ENCODE data around the gene CFAP61. TPM values are rescaled to one million over a fixed set of nuclear protein-coding genes. Genes with fewer than 3 reads are reported as not detected.

The CFAP61 gene
- polyA plus RNA-seq, 1 of the 3 experiments (the other 2 are of a cell fraction), result 0.26 TPM

GRCh38 chr20:20359628-20360027 lies 307.3 kb downstream of the CFAP61 start:
- TF ChIP-seq USF1 (IDR thresholded peaks at IDR 0.05; ENCODE audit: borderline replicate concordance, low read depth) (no peak), PBX3 (IDR thresholded peaks at IDR 0.05) (no peak), GABPA (IDR thresholded peaks at IDR 0.05; ENCODE audit: low read depth) (no peak), JUND (IDR thresholded peaks at IDR 0.05) (no peak), IRF3 (IDR thresholded peaks at IDR 0.05; ENCODE audit: low read depth, low read length) (no peak), ZBTB33 (IDR thresholded peaks at IDR 0.05; ENCODE audit: borderline replicate concordance, low read depth) (no peak), FOXM1 (IDR thresholded peaks at IDR 0.05; ENCODE audit: low read depth) (no peak), MXI1 (IDR thresholded peaks at IDR 0.05; ENCODE audit: low read depth, low read length) (no peak), EZH2phosphoT487 (IDR thresholded peaks at IDR 0.05; ENCODE audit: borderline replicate concordance, low read depth) (no peak), ELF1 (IDR thresholded peaks at IDR 0.05) (no peak), TAF1 (IDR thresholded peaks at IDR 0.05; ENCODE audit: borderline replicate concordance, low read depth, low read length) (no peak)
- WGBS (ENCODE audit: low lambda C conversion rate), result 30% methylated on average over 6 of the region's 6 CpGs
- ChIA-PET POLR2A (no interaction called here), CTCF (interaction anchor here (0.8 to 5.5 kb wide), 12 partner anchors 8 to 235 kb away, joined by 3 to 36 read pairs (median 5); partner anchors contain the start of gene INSM1)
- Histone ChIP-seq H2AFZ (ENCODE audit: low read depth) (no peak overlapping the region), H3K9me3 (no peaks in the 10 kb centered on the region), H3K4me3 (ENCODE audit: low read depth in 2 of 2, low read length in 1 of 2) (no peak overlapping the region), H3K27ac (ENCODE audit: low read depth in 2 of 2, low read length in 1 of 2) (no peak overlapping the region), H3F3A (replicated peaks; ENCODE audit: insufficient read depth) (no peaks in the 10 kb centered on the region), H3K9ac (no peak overlapping the region), H4K20me1 (ENCODE audit: insufficient read depth) (no peaks in the 10 kb centered on the region), H3K4me2 (no peak overlapping the region), H3K27me3 (ENCODE audit: insufficient read depth) (peaks cover 35% of the 10 kb centered on the region), H3K79me2 (ENCODE audit: insufficient read depth) (no peaks in the 10 kb centered on the region), H3K4me1 (ENCODE audit: control insufficient read depth in 1 of 2, insufficient read depth in 2 of 2, low read depth in 1 of 2, low read length in 1 of 2) (no peaks in the 10 kb centered on the region), H3K9me2 (no peaks in the 10 kb centered on the region), H3K36me3 (replicated peaks in 1 of 2; ENCODE audit: control insufficient read depth in 1 of 2, insufficient read depth in 2 of 2, low read length in 1 of 2) (no peaks in the 10 kb centered on the region)
- DNase-seq, result no peak

GRCh38 chr20:20360464-20360863 lies 308.1 kb downstream of the CFAP61 start:
- Histone ChIP-seq H3K4me2 (no peak overlapping the region), H3K27ac (ENCODE audit: low read depth in 2 of 2, low read length in 1 of 2) (no peak overlapping the region), H3K4me1 (ENCODE audit: control insufficient read depth in 1 of 2, insufficient read depth in 2 of 2, low read depth in 1 of 2, low read length in 1 of 2) (no peaks in the 10 kb centered on the region), H3K4me3 (ENCODE audit: low read depth in 2 of 2, low read length in 1 of 2) (peak overlapping the region in 1 of 2 experiments; percentile 36; a peak in 1 of 4 replicates), H3K9ac (no peak overlapping the region), H3K9me3 (no peaks in the 10 kb centered on the region), H2AFZ (ENCODE audit: low read depth) (no peak overlapping the region), H3K27me3 (ENCODE audit: insufficient read depth) (peaks cover 44% of the 10 kb centered on the region), H3K36me3 (replicated peaks in 1 of 2; ENCODE audit: control insufficient read depth in 1 of 2, insufficient read depth in 2 of 2, low read length in 1 of 2) (no peaks in the 10 kb centered on the region), H4K20me1 (ENCODE audit: insufficient read depth) (no peaks in the 10 kb centered on the region), H3F3A (replicated peaks; ENCODE audit: insufficient read depth) (no peaks in the 10 kb centered on the region), H3K9me2 (no peaks in the 10 kb centered on the region), H3K79me2 (ENCODE audit: insufficient read depth) (no peaks in the 10 kb centered on the region)
- WGBS (ENCODE audit: low lambda C conversion rate), result 1% methylated on average over 6 of the region's 6 CpGs
- CTCF ChIA-PET, result interaction anchor here (0.9 to 5.5 kb wide), 15 partner anchors 10 to 276 kb away, joined by 3 to 36 read pairs (median 4); no protein-coding TSS in a partner anchor
- peak; percentile 79 for DNase-seq
- POLR2A ChIA-PET, result no interaction called here
- TF ChIP-seq USF2 (IDR thresholded peaks at IDR 0.05; ENCODE audit: borderline replicate concordance, low read depth, low read length) (no peak), EP300 (IDR thresholded peaks at IDR 0.05; ENCODE audit: borderline replicate concordance in 1 of 2, low read depth in 1 of 2, low read length in 1 of 2) (no peak), GABPA (IDR thresholded peaks at IDR 0.05; ENCODE audit: low read depth) (no peak), ZBTB33 (IDR thresholded peaks at IDR 0.05; ENCODE audit: borderline replicate concordance, low read depth) (no peak), PBX3 (IDR thresholded peaks at IDR 0.05) (no peak), IRF3 (IDR thresholded peaks at IDR 0.05; ENCODE audit: low read depth, low read length) (no peak), YY1 (IDR thresholded peaks at IDR 0.05; ENCODE audit: low read depth) (no peak), SIN3A (IDR thresholded peaks at IDR 0.05; ENCODE audit: borderline replicate concordance, low read depth, low read length) (no peak)
